Lung (tissue), 12 donors: ENCODE results near the gene PALD1. TPM values are rescaled to one million over a fixed set of nuclear protein-coding genes. Genes with fewer than 3 reads are reported as not detected.

Experiments used
- ATAC-seq: fragments of 200-7000 bp; cut with Tn5 transposase; one replicate; pipeline ENCODE4 v1.9.1; 2020; ENCODE audit warnings: moderate number of reproducible peaks; ENCODE audit not compliant: insufficient read depth, low FRiP score
- DNase-seq, 3 donors: peaks; one replicate each; pipeline ENCODE4 v3.0.0-alpha.2; 2013 to 2017
- H3K27ac ChIP-seq, 2 donors: one replicate each; pipeline ENCODE4 v1.5.1; 2013; ENCODE audit warnings: mild to moderate bottlenecking in 2 of 2, moderate library complexity in 2 of 2, control low read depth in 1 of 2, inconsistent platforms in 1 of 2, low read depth in 1 of 2, low read length in 1 of 2
- H3K27me3 ChIP-seq, 3 donors: one replicate each; pipeline ENCODE4 v1.5.1; 2013; ENCODE audit warnings: low read length in 2 of 3; ENCODE audit not compliant: control insufficient read depth in 3 of 3, insufficient read depth in 3 of 3
- H3K36me3 ChIP-seq, 4 donors: one replicate each; pipeline ENCODE4 v1.5.1; 2013; ENCODE audit warnings: low read length in 4 of 4, mild to moderate bottlenecking in 1 of 4, moderate library complexity in 1 of 4; ENCODE audit not compliant: control insufficient read depth in 4 of 4, insufficient read depth in 4 of 4
- H3K4me1 ChIP-seq, 5 donors: one replicate each; pipeline ENCODE4 v1.5.1; 2013; ENCODE audit warnings: low read length in 5 of 5, mild to moderate bottlenecking in 2 of 5, moderate library complexity in 1 of 5; ENCODE audit not compliant: control insufficient read depth in 5 of 5, insufficient read depth in 5 of 5
- H3K4me3 ChIP-seq: one replicate; pipeline ENCODE4 v1.5.1; 2013; ENCODE audit warnings: mild to moderate bottlenecking, control low read depth, moderate library complexity
- H3K9ac ChIP-seq, 2 donors: one replicate each; pipeline ENCODE4 v1.5.1; 2013; ENCODE audit warnings: low read length in 2 of 2, control low read depth in 1 of 2; ENCODE audit not compliant: insufficient read depth in 1 of 2
- H3K9me3 ChIP-seq, 4 donors: one replicate each; pipeline ENCODE4 v1.5.1; 2013; ENCODE audit warnings: low read length in 3 of 4, mild to moderate bottlenecking in 1 of 4, moderate library complexity in 1 of 4; ENCODE audit not compliant: control insufficient read depth in 4 of 4, insufficient read depth in 3 of 4
- CTCF ChIP-seq: IDR thresholded peaks from 2 replicates; pipeline ENCODE4 v1.5.1; 2012; ENCODE audit warnings: mild to moderate bottlenecking; ENCODE audit errors: control extremely low read depth, extremely low read depth
- WGBS, 2 donors: extraction: QIAGEN DNeasy Blood & Tissue Kit; methylation state at CpG; one replicate each; pipeline ENCODE4 v1.1.7; 2013; 5-methylcytosine and 5-hydroxymethylcytosine counted together
- polyA plus RNA-seq, 2 donors: library from polyadenylated mRNA; stranded (reverse); fragments of 200-250 nt; gene quantifications; one replicate each; pipeline ENCODE4 v1.2.1, GENCODE V29; 2013
- total RNA-seq, 2 donors: library from RNA; depleted of rRNA in 1 of 2; stranded (reverse); fragments of >200 nt in 1 of 2; gene quantifications; one replicate each; pipeline ENCODE4 v1.2.1, GENCODE V29; 2014 to 2021
- donor health status: control.
- donor health status: control.
- donor health status: Bipolar disorder and iron deficiency.
- donor health status: healthy.
- donor health status: DM: yes; HTN: yes; CAD: no.

The PALD1 gene
- total and polyA plus RNA-seq, 4 donors: 10.5 to 19.7 (median 15.6) TPM

- Histone ChIP-seq H3K27me3 (no peaks in the 10 kb centered on the region), H3K4me1 (peaks cover 0 to 71% (median 36%) of the 10 kb centered on the region in 5 donors), H3K27ac (no peak overlapping the region), H3K9me3 (no peaks in the 10 kb centered on the region), H3K36me3 (no peaks in the 10 kb centered on the region), H3K4me3 (no peak overlapping the region), H3K9ac (no peak overlapping the region)
- WGBS, 2 donors: 58 to 68% methylated on average over 8 of the region's 8 CpGs
- peak; percentile 53 to 67 (median 56) for DNase-seq
- ATAC-seq: no peak
- TF ChIP-seq CTCF: no peak
Observed at GRCh38 chr10:70585578-70586169, 107.1 kb downstream of the PALD1 start.

- Histone ChIP-seq H3K4me3 (no peak overlapping the region), H3K9me3 (no peaks in the 10 kb centered on the region), H3K36me3 (no peaks in the 10 kb centered on the region), H3K27ac (no peak overlapping the region), H3K27me3 (no peaks in the 10 kb centered on the region), H3K9ac (no peak overlapping the region), H3K4me1 (peaks cover 0 to 74% (median 36%) of the 10 kb centered on the region in 5 donors)
- TF ChIP-seq CTCF: no peak
- DNase-seq: no peak
- 85 to 87% methylated on average over 8 of the region's 8 CpGs for WGBS, 2 donors
- no peak for ATAC-seq
Observed at GRCh38 chr10:70586348-70586930, 107.9 kb downstream of the PALD1 start.

- 78 to 86% methylated on average over 8 of the region's 8 CpGs for WGBS, 2 donors
- Histone ChIP-seq H3K27ac (no peak overlapping the region), H3K4me3 (no peak overlapping the region), H3K36me3 (no peaks in the 10 kb centered on the region), H3K9me3 (no peaks in the 10 kb centered on the region), H3K27me3 (no peaks in the 10 kb centered on the region), H3K4me1 (peaks cover 0 to 74% (median 36%) of the 10 kb centered on the region in 5 donors), H3K9ac (no peak overlapping the region)
- DNase-seq: no peak
- no peak for ATAC-seq
- no peak for TF ChIP-seq CTCF
Observed at GRCh38 chr10:70587045-70587658, 108.6 kb downstream of the PALD1 start.
